Lower leg skin (tissue), 3 donors: ENCODE data around the gene TNPO3.

Experiments
- POLR2A ChIP-seq, 2 donors: fragments of 450-650 bp; IDR thresholded peaks; one replicate each; pipeline ENCODE4 v1.6.1; 2016 to 2017; ENCODE audit warnings: antibody characterized with exemption in 2 of 2, mild to moderate bottlenecking in 1 of 2, moderate library complexity in 1 of 2
- TF ChIP-seq, protein P1 (sequence below), 3 donors: fragments of 450-650 bp; IDR thresholded peaks; one replicate each; pipeline ENCODE4 v1.5.1; 2016; ENCODE audit warnings: antibody characterized with exemption in 3 of 3, mild to moderate bottlenecking in 3 of 3, moderate library complexity in 2 of 3

- TF ChIP-seq, protein P1, sequence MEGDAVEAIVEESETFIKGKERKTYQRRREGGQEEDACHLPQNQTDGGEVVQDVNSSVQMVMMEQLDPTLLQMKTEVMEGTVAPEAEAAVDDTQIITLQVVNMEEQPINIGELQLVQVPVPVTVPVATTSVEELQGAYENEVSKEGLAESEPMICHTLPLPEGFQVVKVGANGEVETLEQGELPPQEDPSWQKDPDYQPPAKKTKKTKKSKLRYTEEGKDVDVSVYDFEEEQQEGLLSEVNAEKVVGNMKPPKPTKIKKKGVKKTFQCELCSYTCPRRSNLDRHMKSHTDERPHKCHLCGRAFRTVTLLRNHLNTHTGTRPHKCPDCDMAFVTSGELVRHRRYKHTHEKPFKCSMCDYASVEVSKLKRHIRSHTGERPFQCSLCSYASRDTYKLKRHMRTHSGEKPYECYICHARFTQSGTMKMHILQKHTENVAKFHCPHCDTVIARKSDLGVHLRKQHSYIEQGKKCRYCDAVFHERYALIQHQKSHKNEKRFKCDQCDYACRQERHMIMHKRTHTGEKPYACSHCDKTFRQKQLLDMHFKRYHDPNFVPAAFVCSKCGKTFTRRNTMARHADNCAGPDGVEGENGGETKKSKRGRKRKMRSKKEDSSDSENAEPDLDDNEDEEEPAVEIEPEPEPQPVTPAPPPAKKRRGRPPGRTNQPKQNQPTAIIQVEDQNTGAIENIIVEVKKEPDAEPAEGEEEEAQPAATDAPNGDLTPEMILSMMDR (IDR thresholded peaks at IDR 0.05): no peak
- no peak for TF ChIP-seq POLR2A (IDR thresholded peaks at IDR 0.05)
These were observed 121.6 kb downstream of the TNPO3 start for GRCh38 chr7:128933180-128933891.
